GM10266 (cell line): ENCODE results near the gene ARL11.

Experiments used
- DNase-seq: peaks from one replicate; pipeline ENCODE4 v3.0.0; 2012; ENCODE audit errors: extremely low spot score
- CTCF ChIP-seq: IDR thresholded peaks from 2 replicates; pipeline ENCODE4 v1.5.1; 2012; ENCODE audit warnings: mild to moderate bottlenecking, low read depth; ENCODE audit not compliant: control insufficient read depth, insufficient read depth; ENCODE audit errors: missing control alignments

The ARL11 gene

GRCh38 chr13:49620170-49620621, 8.1 kb upstream of the ARL11 start:
- no peak for TF ChIP-seq CTCF
- DNase-seq, result no peak

GRCh38 chr13:49622174-49622946, 5.9 kb upstream of the ARL11 start:
- TF ChIP-seq CTCF, result no peak
- DNase-seq, result no peak

GRCh38 chr13:49624229-49624628, 4.1 kb upstream of the ARL11 start:
- no peak for TF ChIP-seq CTCF

GRCh38 chr13:49625392-49626079, 2.8 kb upstream of the ARL11 start:
- TF ChIP-seq CTCF, result no peak
- DNase-seq, result no peak

More at GRCh38 chr13:49624229-49624628, 4.1 kb upstream of the ARL11 start:
- no peak for DNase-seq

- no peak for DNase-seq
- TF ChIP-seq CTCF, result no peak
These were observed 1.1 kb downstream of the ARL11 start for GRCh38 chr13:49629196-49629938.

GRCh38 chr13:49629947-49630346, 1.6 kb downstream of the ARL11 start:
- no peak for DNase-seq
- no peak for TF ChIP-seq CTCF

GRCh38 chr13:49630580-49630979, 2.3 kb downstream of the ARL11 start:
- no peak for DNase-seq

More at GRCh38 chr13:49630580-49630979, 2.3 kb downstream of the ARL11 start:
- no peak for TF ChIP-seq CTCF
